ENCODE results near the gene APLF. TPM values are rescaled to one million over a fixed set of nuclear protein-coding genes. Genes with fewer than 3 reads are reported as not detected.

Gene APLF
- total RNA-seq, 2 experiments from 2014 or later = 4.1 to 4.3 TPM

DNA sequence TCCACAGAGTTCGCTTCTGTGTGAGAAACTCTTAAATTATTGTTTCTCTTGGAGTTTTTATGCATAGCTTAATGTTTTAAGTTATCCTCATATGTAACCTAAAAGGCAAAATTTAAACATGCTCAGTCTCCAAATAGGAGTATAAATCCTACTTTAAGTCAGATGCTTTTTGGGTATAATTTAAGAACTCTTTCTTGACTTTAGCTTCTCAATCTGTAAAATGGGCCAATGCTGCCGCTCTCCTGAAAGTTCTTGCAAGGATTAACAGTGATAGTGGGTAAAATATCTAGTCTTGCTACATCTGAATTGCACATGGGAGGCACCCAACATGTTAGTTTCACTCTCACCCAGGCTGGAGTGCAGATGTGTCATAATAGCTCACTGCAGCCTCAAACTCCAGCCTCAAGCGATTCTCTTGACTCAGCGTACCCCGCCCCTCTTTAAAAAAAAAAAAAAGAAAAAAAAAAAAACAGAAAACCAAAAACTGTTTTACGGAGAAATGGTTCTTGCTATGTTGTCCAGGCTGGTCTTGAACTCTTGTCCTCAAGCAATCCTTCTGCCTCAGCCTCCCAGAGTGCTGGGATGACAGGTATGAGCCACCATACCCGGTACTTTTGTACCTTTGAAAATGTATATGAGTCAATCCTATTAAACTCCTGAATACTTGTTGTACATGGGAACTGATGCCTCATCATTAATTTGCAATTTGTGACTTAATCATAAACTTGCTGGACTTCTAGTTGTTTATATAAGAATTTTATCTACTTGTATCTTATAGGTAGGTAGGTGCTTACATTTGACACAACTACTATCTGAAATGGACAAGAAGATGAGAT, 2.1 kb upstream of the APLF start:
- no peak for ATAC-seq (ENCODE audit: poor library complexity)
- H3K4me1 Mint-ChIP-seq (ENCODE audit: low read depth) = peaks cover 44% of the 10 kb centered on the region
- no peaks in the 10 kb centered on the region for H3K27me3 ChIP-seq (ENCODE audit: control insufficient read depth in 1 of 2, insufficient read depth in 2 of 2, low read length in 2 of 2)

DNA sequence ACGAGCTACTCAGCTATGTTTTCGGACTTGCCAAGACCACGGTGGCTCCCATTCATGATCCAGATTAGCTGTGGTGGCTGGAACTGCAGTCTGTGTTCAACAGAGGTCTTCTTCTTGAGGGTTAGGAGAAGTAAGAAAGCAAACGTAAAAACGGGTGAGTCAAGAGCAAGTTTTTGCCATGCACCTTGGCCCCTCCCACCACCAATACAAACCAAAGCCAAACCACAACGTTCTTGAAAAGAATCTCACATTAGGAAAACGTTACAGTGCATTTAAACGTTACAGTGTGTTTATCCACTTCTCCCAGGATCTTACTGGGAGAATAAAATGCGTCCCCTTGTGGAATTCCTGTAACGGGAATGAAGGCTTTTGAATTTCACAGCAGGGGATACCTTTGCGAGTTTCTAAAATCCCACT, 1.0 kb upstream of the APLF start:
- peaks cover 4% of the 10 kb centered on the region for H3K36me3 Mint-ChIP-seq (ENCODE audit: low read depth)
- ATAC-seq (ENCODE audit: poor library complexity) (peak; percentile 34), DNase-seq (peak; percentile 30 to 88 (median 58))
- H3K27ac ChIP-seq (ENCODE audit: low read depth in 1 of 2, low read length in 2 of 2) = peak overlapping the region; percentile 92 to 93
- H3K4me3 ChIP-seq (ENCODE audit: low read length) = peak overlapping the region; percentile 90
- peaks cover 24% of the 10 kb centered on the region for H3K4me1 ChIP-seq (ENCODE audit: insufficient read depth, low read length)
- H3K4me1 Mint-ChIP-seq (ENCODE audit: low read depth) = peaks cover 44% of the 10 kb centered on the region
- TF ChIP-seq, protein P1, sequence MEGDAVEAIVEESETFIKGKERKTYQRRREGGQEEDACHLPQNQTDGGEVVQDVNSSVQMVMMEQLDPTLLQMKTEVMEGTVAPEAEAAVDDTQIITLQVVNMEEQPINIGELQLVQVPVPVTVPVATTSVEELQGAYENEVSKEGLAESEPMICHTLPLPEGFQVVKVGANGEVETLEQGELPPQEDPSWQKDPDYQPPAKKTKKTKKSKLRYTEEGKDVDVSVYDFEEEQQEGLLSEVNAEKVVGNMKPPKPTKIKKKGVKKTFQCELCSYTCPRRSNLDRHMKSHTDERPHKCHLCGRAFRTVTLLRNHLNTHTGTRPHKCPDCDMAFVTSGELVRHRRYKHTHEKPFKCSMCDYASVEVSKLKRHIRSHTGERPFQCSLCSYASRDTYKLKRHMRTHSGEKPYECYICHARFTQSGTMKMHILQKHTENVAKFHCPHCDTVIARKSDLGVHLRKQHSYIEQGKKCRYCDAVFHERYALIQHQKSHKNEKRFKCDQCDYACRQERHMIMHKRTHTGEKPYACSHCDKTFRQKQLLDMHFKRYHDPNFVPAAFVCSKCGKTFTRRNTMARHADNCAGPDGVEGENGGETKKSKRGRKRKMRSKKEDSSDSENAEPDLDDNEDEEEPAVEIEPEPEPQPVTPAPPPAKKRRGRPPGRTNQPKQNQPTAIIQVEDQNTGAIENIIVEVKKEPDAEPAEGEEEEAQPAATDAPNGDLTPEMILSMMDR (IDR thresholded peaks at IDR 0.05) = no peak
- CTCF ChIA-PET = interaction anchor here (0.9 to 2.2 kb wide), 5 partner anchors 21 to 459 kb away, joined by 3 to 8 read pairs (median 5); no protein-coding TSS in a partner anchor
- POLR2A ChIA-PET = interaction anchor here (0.7 to 3.9 kb wide), 23 partner anchors 11 to 971 kb away, joined by 3 to 34 read pairs (median 5); partner anchors contain the start of genes ARHGAP25, NFU1 and PNO1
- intact Hi-C loops (cut with DNase I, micrococcal nuclease) = loop anchor here (2.0 to 5.0 kb wide), 5 partner anchors 51 to 310 kb away; partner anchors contain the start of gene PNO1 (in 1 of the 2)
- no peaks in the 10 kb centered on the region for H3K9me3 Mint-ChIP-seq
- no peaks in the 10 kb centered on the region for H3K27me3 ChIP-seq (ENCODE audit: control insufficient read depth in 1 of 2, insufficient read depth in 2 of 2, low read length in 2 of 2)
- peak overlapping the region; percentile 89 for H3K27ac Mint-ChIP-seq
- no peaks in the 10 kb centered on the region for H3K9me3 ChIP-seq (ENCODE audit: control insufficient read depth in 1 of 2, insufficient read depth in 1 of 2, low read length in 2 of 2)
- peak overlapping the region; percentile 95 for H3K4me3 Mint-ChIP-seq
- H3K27me3 Mint-ChIP-seq = no peaks in the 10 kb centered on the region
- no peaks in the 10 kb centered on the region for H3K36me3 ChIP-seq (ENCODE audit: insufficient read depth, low read length)

More for the DNA sequence above, 2.1 kb upstream of the APLF start:
- TF ChIP-seq, protein P1 (IDR thresholded peaks at IDR 0.05) = no peak
- H3K4me3 ChIP-seq (ENCODE audit: low read length) = no peak overlapping the region
- intact Hi-C loops (cut with DNase I, micrococcal nuclease) = loop anchor here (5.0 kb wide), 4 partner anchors 52 to 287 kb away; no protein-coding TSS in a partner anchor
- H3K4me1 ChIP-seq (ENCODE audit: insufficient read depth, low read length) = peaks cover 24% of the 10 kb centered on the region
- Mint-ChIP-seq H3K36me3 (ENCODE audit: low read depth) (peaks cover 8% of the 10 kb centered on the region), H3K4me3 (peak overlapping the region; percentile 95), H3K27ac (peak overlapping the region; percentile 89), H3K9me3 (no peaks in the 10 kb centered on the region), H3K27me3 (no peaks in the 10 kb centered on the region)
- ChIA-PET CTCF (interaction anchor here (0.7 to 4.6 kb wide), 7 partner anchors 22 to 461 kb away, joined by 3 to 50 read pairs (median 7); no protein-coding TSS in a partner anchor), POLR2A (interaction anchor here (1.0 to 3.9 kb wide), 10 partner anchors 12 to 460 kb away, joined by 3 to 34 read pairs (median 7); partner anchors contain the start of genes ARHGAP25 and PNO1)
- peak in 9 of 14 experiments; percentile 12 to 80 (median 36) for DNase-seq
- no peaks in the 10 kb centered on the region for H3K9me3 ChIP-seq (ENCODE audit: control insufficient read depth in 1 of 2, insufficient read depth in 1 of 2, low read length in 2 of 2)
- H3K27ac ChIP-seq (ENCODE audit: low read depth in 1 of 2, low read length in 2 of 2) = peak overlapping the region in 1 of 2 donors; percentile 92
- H3K36me3 ChIP-seq (ENCODE audit: insufficient read depth, low read length) = no peaks in the 10 kb centered on the region

DNA sequence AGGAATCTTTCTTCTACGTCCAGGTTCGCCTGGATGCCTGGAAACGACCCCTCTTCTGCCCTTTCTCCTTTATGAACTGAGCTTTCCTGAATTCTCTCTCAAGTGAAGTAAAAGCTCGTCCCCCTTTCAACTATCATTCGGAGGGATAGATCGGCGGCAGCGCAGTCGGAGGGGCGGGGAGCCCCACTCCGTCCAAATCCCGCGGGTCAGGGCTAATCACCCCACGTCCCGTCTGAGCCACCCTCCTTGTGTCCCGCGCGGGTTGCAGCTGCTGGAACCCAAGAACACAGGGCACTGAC, 658 bp upstream of the APLF start:
- TF ChIP-seq, protein P1 (IDR thresholded peaks at IDR 0.05) = no peak
- DNase-seq = no peak
- H3K4me1 Mint-ChIP-seq (ENCODE audit: low read depth) = peaks cover 44% of the 10 kb centered on the region
- H3K27ac ChIP-seq (ENCODE audit: low read depth in 1 of 2, low read length in 2 of 2) = peak overlapping the region; percentile 92 to 93
- H3K9me3 Mint-ChIP-seq = no peaks in the 10 kb centered on the region
- peak overlapping the region; percentile 89 for H3K27ac Mint-ChIP-seq
- H3K36me3 ChIP-seq (ENCODE audit: insufficient read depth, low read length) = no peaks in the 10 kb centered on the region
- peak overlapping the region; percentile 95 for H3K4me3 Mint-ChIP-seq
- H3K4me1 ChIP-seq (ENCODE audit: insufficient read depth, low read length) = peaks cover 24% of the 10 kb centered on the region
- ATAC-seq (ENCODE audit: poor library complexity) = no peak
- POLR2A ChIA-PET = interaction anchor here (0.7 to 3.9 kb wide), 27 partner anchors 8 to 971 kb away, joined by 3 to 34 read pairs (median 4); partner anchors contain the start of genes ARHGAP25, NFU1 and PNO1
- CTCF ChIA-PET = interaction anchor here (0.9 to 2.2 kb wide), 6 partner anchors 21 to 459 kb away, joined by 3 to 8 read pairs (median 4); no protein-coding TSS in a partner anchor
- H3K27me3 Mint-ChIP-seq = no peaks in the 10 kb centered on the region
- H3K36me3 Mint-ChIP-seq (ENCODE audit: low read depth) = peaks cover 4% of the 10 kb centered on the region
- no peaks in the 10 kb centered on the region for H3K9me3 ChIP-seq (ENCODE audit: control insufficient read depth in 1 of 2, insufficient read depth in 1 of 2, low read length in 2 of 2)
- H3K4me3 ChIP-seq (ENCODE audit: low read length) = peak overlapping the region; percentile 90
- intact Hi-C loops (cut with DNase I, micrococcal nuclease) = loop anchor here (2.0 to 5.0 kb wide), 5 partner anchors 51 to 310 kb away; partner anchors contain the start of gene PNO1 (in 1 of the 2)
- H3K27me3 ChIP-seq (ENCODE audit: control insufficient read depth in 1 of 2, insufficient read depth in 2 of 2, low read length in 2 of 2) = no peaks in the 10 kb centered on the region

All from CD4-positive, alpha-beta T cell (primary cell).